HEK293 (cell line): Measurements from ENCODE around the gene RSU1.

ENCODE experiments used
- CTCF ChIA-PET: fragments of 350-600 bp; formaldehyde crosslinking; extraction: SDS; loops from one replicate; lab custom pipeline; 2021; ENCODE audit warnings: antibody characterized with exemption; lab: Yijun Ruan, JAX
- POLR2A ChIA-PET: fragments of 300-600 bp; formaldehyde crosslinking; extraction: SDS; loops from one replicate; lab custom pipeline; 2020; ENCODE audit warnings: antibody characterized with exemption, inconsistent platforms; lab: Yijun Ruan, JAX
- H3K27ac ChIP-seq: fragments of 200-500 bp; sonication (Bioruptor generic); 2 replicates; pipeline ENCODE4 v1.5.1; 2014; ENCODE audit warnings: low read depth, low read length, control low read depth, inconsistent platforms; ENCODE audit errors: extremely low read depth
- H3K36me3 ChIP-seq, 2 experiments: fragments of 200-500 bp in 1 of 2; sonication (Bioruptor generic) in 1 of 2; 1 replicate in 1 of 2; 2 replicates in 1 of 2; pipeline ENCODE4 v1.5.1; 2014 to 2017; ENCODE audit warnings: inconsistent platforms in 2 of 2, low read length in 2 of 2; ENCODE audit not compliant: control insufficient read depth in 2 of 2, insufficient read depth in 1 of 2
- H3K4me1 ChIP-seq: fragments of 200-500 bp; sonication (Bioruptor generic); 2 replicates; pipeline ENCODE4 v1.5.1; 2014; ENCODE audit warnings: mild to moderate bottlenecking, low read length, inconsistent platforms; ENCODE audit not compliant: control insufficient read depth, insufficient read depth
- H3K4me3 ChIP-seq: 2 replicates; pipeline ENCODE4 v1.5.1; 2011; ENCODE audit warnings: low read depth, mild to moderate bottlenecking, control low read depth, low read length, moderate library complexity
- H3K9me3 ChIP-seq: fragments of 200-500 bp; sonication (Bioruptor generic); 2 replicates; pipeline ENCODE4 v1.5.1; 2014; ENCODE audit warnings: low read depth, low read length, inconsistent platforms; ENCODE audit not compliant: control insufficient read depth, insufficient read depth
- CTCF ChIP-seq: fragments of 450-650 bp; formaldehyde crosslinking; IDR thresholded peaks from 2 replicates; pipeline ENCODE4 v1.5.1; 2016; ENCODE audit warnings: missing biosample characterization, missing genetic modification characterization
- EGR2 ChIP-seq: fragments of 450-650 bp; formaldehyde crosslinking; IDR thresholded peaks from 2 replicates; pipeline ENCODE4 v1.5.1; 2016; ENCODE audit warnings: low read depth, missing biosample characterization, missing genetic modification characterization
- FEZF1 ChIP-seq: fragments of 450-650 bp; formaldehyde crosslinking; IDR thresholded peaks from 2 replicates; pipeline ENCODE4 v1.5.1; 2016; ENCODE audit warnings: missing biosample characterization, missing genetic modification characterization
- GLIS1 ChIP-seq: fragments of 450-650 bp; formaldehyde crosslinking; IDR thresholded peaks from 2 replicates; pipeline ENCODE4 v1.5.1; 2016; ENCODE audit warnings: missing biosample characterization, missing genetic modification characterization
- GLIS2 ChIP-seq: fragments of 450-650 bp; formaldehyde crosslinking; IDR thresholded peaks from 2 replicates; pipeline ENCODE4 v1.5.1; 2016; ENCODE audit warnings: missing biosample characterization, missing genetic modification characterization
- KLF16 ChIP-seq: fragments of 450-650 bp; formaldehyde crosslinking; IDR thresholded peaks from 2 replicates; pipeline ENCODE4 v1.5.1; 2017; ENCODE audit warnings: missing biosample characterization, missing genetic modification characterization
- KLF8 ChIP-seq: fragments of 450-650 bp; formaldehyde crosslinking; IDR thresholded peaks from 2 replicates; pipeline ENCODE4 v1.5.1; 2016; ENCODE audit warnings: missing biosample characterization, missing genetic modification characterization
- MEIS1 ChIP-seq: sonication (generic); formaldehyde crosslinking; IDR thresholded peaks from 2 replicates; pipeline ENCODE4 v1.8.1; 2022; ENCODE audit warnings: missing genetic modification reagents, mild to moderate bottlenecking, borderline replicate concordance
- SCRT2 ChIP-seq: fragments of 450-650 bp; formaldehyde crosslinking; IDR thresholded peaks from 2 replicates; pipeline ENCODE4 v1.5.1; 2016; ENCODE audit warnings: missing biosample characterization, missing genetic modification characterization
- ZBTB17 ChIP-seq: fragments of 450-650 bp; formaldehyde crosslinking; IDR thresholded peaks from 2 replicates; pipeline ENCODE4 v1.5.1; 2016; ENCODE audit warnings: missing biosample characterization, missing genetic modification characterization
- ZNF175 ChIP-seq: fragments of 450-650 bp; formaldehyde crosslinking; IDR thresholded peaks from 2 replicates; pipeline ENCODE4 v1.5.1; 2016; ENCODE audit warnings: missing biosample characterization, missing genetic modification characterization
- ZNF248 ChIP-seq: fragments of 450-650 bp; formaldehyde crosslinking; IDR thresholded peaks from 2 replicates; pipeline ENCODE4 v1.5.1; 2017; ENCODE audit warnings: missing biosample characterization, missing genetic modification characterization
- ZNF335 ChIP-seq: fragments of 450-650 bp; formaldehyde crosslinking; conservative IDR thresholded peaks from 2 replicates; pipeline ENCODE4 v1.5.1; 2016; ENCODE audit warnings: missing biosample characterization, missing genetic modification characterization
- ZNF404 ChIP-seq: fragments of 450-650 bp; formaldehyde crosslinking; IDR thresholded peaks from 2 replicates; pipeline ENCODE4 v1.5.1; 2017; ENCODE audit warnings: missing biosample characterization, missing genetic modification characterization
- ZNF544 ChIP-seq: fragments of 450-650 bp; formaldehyde crosslinking; IDR thresholded peaks from 2 replicates; pipeline ENCODE4 v1.5.0; 2017; ENCODE audit warnings: missing biosample characterization, missing genetic modification characterization
- ZNF549 ChIP-seq: fragments of 450-650 bp; IDR thresholded peaks from 2 replicates; pipeline ENCODE4 v1.5.1; 2018; ENCODE audit warnings: missing biosample characterization, missing genetic modification characterization, mild to moderate bottlenecking, inconsistent platforms, moderate library complexity
- ZNF792 ChIP-seq: fragments of 450-650 bp; formaldehyde crosslinking; IDR thresholded peaks from 2 replicates; pipeline ENCODE4 v1.5.1; 2016; ENCODE audit warnings: missing biosample characterization, missing genetic modification characterization
- ZSCAN30 ChIP-seq: fragments of 450-650 bp; IDR thresholded peaks from 2 replicates; pipeline ENCODE4 v1.5.1; 2018; ENCODE audit warnings: missing biosample characterization, mild to moderate bottlenecking, missing genetic modification characterization, moderate library complexity
- ZSCAN5A ChIP-seq: fragments of 450-650 bp; formaldehyde crosslinking; IDR thresholded peaks from 2 replicates; pipeline ENCODE4 v1.5.1; 2016; ENCODE audit warnings: missing biosample characterization, missing genetic modification characterization
- TF ChIP-seq, protein P1 (sequence below): fragments of 450-650 bp; formaldehyde crosslinking; IDR thresholded peaks from 2 replicates; pipeline ENCODE4 v1.5.1; 2017; ENCODE audit warnings: missing biosample characterization, missing genetic modification characterization
- TF ChIP-seq, protein P2 (sequence below): fragments of 450-650 bp; formaldehyde crosslinking; IDR thresholded peaks from 2 replicates; pipeline ENCODE4 v1.5.1; 2016; ENCODE audit warnings: missing biosample characterization, missing genetic modification characterization, borderline replicate concordance
- TF ChIP-seq, protein P3 (sequence below): fragments of 450-650 bp; formaldehyde crosslinking; IDR thresholded peaks from 2 replicates; pipeline ENCODE4 v1.5.0; 2017; ENCODE audit warnings: missing biosample characterization, missing genetic modification characterization, borderline replicate concordance

RSU1 gene

DNA sequence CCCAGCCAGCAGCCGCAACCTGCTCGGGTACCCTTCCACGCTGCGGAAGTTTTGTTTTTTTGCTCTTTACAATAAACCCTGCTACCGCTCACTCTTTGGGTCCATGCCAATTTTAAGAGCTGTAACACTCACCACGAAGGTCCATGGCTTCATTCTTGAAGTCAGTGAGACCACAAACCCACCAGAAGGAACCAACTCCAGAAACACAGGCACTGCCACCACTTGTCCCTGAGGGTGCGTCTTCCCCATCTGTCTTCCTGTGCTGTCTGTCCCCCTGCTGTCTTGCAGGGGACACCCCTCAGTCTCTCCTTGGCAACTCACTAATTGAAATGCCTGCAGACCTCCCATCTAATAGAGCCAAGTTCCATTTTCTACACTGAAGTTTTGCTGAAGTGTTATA is 48.5 kb upstream of the RSU1 start:
- no peaks in the 10 kb centered on the region for H3K4me1 ChIP-seq
- TF ChIP-seq, protein P1, sequence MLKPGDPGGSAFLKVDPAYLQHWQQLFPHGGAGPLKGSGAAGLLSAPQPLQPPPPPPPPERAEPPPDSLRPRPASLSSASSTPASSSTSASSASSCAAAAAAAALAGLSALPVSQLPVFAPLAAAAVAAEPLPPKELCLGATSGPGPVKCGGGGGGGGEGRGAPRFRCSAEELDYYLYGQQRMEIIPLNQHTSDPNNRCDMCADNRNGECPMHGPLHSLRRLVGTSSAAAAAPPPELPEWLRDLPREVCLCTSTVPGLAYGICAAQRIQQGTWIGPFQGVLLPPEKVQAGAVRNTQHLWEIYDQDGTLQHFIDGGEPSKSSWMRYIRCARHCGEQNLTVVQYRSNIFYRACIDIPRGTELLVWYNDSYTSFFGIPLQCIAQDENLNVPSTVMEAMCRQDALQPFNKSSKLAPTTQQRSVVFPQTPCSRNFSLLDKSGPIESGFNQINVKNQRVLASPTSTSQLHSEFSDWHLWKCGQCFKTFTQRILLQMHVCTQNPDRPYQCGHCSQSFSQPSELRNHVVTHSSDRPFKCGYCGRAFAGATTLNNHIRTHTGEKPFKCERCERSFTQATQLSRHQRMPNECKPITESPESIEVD = no peak
- TF ChIP-seq ZNF792 (tag by site-specific recombination) = no peak
- TF ChIP-seq ZNF549 = no peak
- no peak for TF ChIP-seq ZNF544 (tag by site-specific recombination)
- TF ChIP-seq, protein P2, sequence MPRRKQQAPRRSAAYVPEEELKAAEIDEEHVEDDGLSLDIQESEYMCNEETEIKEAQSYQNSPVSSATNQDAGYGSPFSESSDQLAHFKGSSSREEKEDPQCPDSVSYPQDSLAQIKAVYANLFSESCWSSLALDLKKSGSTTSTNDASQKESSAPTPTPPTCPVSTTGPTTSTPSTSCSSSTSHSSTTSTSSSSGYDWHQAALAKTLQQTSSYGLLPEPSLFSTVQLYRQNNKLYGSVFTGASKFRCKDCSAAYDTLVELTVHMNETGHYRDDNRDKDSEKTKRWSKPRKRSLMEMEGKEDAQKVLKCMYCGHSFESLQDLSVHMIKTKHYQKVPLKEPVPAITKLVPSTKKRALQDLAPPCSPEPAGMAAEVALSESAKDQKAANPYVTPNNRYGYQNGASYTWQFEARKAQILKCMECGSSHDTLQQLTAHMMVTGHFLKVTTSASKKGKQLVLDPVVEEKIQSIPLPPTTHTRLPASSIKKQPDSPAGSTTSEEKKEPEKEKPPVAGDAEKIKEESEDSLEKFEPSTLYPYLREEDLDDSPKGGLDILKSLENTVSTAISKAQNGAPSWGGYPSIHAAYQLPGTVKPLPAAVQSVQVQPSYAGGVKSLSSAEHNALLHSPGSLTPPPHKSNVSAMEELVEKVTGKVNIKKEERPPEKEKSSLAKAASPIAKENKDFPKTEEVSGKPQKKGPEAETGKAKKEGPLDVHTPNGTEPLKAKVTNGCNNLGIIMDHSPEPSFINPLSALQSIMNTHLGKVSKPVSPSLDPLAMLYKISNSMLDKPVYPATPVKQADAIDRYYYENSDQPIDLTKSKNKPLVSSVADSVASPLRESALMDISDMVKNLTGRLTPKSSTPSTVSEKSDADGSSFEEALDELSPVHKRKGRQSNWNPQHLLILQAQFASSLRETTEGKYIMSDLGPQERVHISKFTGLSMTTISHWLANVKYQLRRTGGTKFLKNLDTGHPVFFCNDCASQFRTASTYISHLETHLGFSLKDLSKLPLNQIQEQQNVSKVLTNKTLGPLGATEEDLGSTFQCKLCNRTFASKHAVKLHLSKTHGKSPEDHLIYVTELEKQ (tag by site-specific recombination) = no peak
- no peak for TF ChIP-seq ZNF248 (tag by site-specific recombination)
- TF ChIP-seq, all 188 proteins: peak for 0
- Histone ChIP-seq H3K36me3 (no peaks in the 10 kb centered on the region), H3K27ac (no peak overlapping the region), H3K4me3 (no peak overlapping the region), H3K9me3 (no peaks in the 10 kb centered on the region)
- ChIA-PET CTCF (no interaction called here), POLR2A (no interaction called here)

DNA sequence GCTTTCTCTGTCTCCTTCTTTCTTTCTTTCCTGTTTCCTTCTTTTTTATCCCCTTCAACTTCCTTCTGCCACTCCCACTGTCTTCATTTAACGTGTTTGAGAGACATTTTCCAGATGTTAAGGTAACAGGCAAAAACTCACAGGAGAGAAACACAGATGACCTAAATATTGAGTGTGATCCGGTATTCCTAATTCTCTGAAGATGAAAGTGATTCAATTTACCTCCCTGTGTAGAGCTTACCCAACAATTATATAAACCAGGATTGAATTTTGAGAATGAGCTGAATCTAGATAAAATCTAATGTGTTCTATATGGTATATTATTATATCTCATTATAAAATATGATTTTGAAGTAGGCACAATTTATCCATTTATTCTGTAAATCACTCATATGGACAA is 46.5 kb upstream of the RSU1 start:
- Histone ChIP-seq H3K27ac (no peak overlapping the region), H3K4me1 (no peaks in the 10 kb centered on the region), H3K36me3 (no peaks in the 10 kb centered on the region), H3K9me3 (no peaks in the 10 kb centered on the region), H3K4me3 (no peak overlapping the region)
- CTCF ChIA-PET = interaction anchor here (0.6 to 1.8 kb wide), 4 partner anchors 11 to 642 kb away, joined by 3 to 5 read pairs (median 4); no protein-coding TSS in a partner anchor
- POLR2A ChIA-PET = interaction anchor here (0.6 kb wide), 1 partner anchor 174 kb away, joined by 3 read pairs; no protein-coding TSS in a partner anchor
- TF ChIP-seq SCRT2 (tag by site-specific recombination) (no peak), FEZF1 (no peak), ZNF335 (tag by site-specific recombination) (no peak), MEIS1 (no peak), EGR2 (no peak), GLIS2 (no peak), ZNF404 (no peak), KLF8 (tag by site-specific recombination) (no peak), ZSCAN30 (tag by site-specific recombination) (no peak), ZSCAN5A (tag by site-specific recombination) (no peak), CTCF (tag by site-specific recombination) (no peak), KLF16 (tag by site-specific recombination) (no peak), ZNF175 (no peak), GLIS1 (tag by site-specific recombination) (no peak), ZBTB17 (tag by site-specific recombination) (no peak)
- TF ChIP-seq, protein P3, sequence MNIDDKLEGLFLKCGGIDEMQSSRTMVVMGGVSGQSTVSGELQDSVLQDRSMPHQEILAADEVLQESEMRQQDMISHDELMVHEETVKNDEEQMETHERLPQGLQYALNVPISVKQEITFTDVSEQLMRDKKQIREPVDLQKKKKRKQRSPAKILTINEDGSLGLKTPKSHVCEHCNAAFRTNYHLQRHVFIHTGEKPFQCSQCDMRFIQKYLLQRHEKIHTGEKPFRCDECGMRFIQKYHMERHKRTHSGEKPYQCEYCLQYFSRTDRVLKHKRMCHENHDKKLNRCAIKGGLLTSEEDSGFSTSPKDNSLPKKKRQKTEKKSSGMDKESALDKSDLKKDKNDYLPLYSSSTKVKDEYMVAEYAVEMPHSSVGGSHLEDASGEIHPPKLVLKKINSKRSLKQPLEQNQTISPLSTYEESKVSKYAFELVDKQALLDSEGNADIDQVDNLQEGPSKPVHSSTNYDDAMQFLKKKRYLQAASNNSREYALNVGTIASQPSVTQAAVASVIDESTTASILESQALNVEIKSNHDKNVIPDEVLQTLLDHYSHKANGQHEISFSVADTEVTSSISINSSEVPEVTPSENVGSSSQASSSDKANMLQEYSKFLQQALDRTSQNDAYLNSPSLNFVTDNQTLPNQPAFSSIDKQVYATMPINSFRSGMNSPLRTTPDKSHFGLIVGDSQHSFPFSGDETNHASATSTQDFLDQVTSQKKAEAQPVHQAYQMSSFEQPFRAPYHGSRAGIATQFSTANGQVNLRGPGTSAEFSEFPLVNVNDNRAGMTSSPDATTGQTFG (tag by site-specific recombination) = no peak
